HG02981 (cell line): ENCODE data around the gene EN2.
"Not testable (repeated sequence)": the region's sequence is repeated elsewhere in the genome, so short reads cannot be mapped to it uniquely, and the experiment has no call there.

ENCODE experiments used
- ATAC-seq: cut with Tn5 transposase; IDR thresholded peaks from one replicate; pipeline ENCODE4 v1.9.1; 2021; ENCODE audit warnings: mild to moderate bottlenecking, moderate library complexity; ENCODE audit not compliant: unreplicated experiment

Gene EN2

DNA sequence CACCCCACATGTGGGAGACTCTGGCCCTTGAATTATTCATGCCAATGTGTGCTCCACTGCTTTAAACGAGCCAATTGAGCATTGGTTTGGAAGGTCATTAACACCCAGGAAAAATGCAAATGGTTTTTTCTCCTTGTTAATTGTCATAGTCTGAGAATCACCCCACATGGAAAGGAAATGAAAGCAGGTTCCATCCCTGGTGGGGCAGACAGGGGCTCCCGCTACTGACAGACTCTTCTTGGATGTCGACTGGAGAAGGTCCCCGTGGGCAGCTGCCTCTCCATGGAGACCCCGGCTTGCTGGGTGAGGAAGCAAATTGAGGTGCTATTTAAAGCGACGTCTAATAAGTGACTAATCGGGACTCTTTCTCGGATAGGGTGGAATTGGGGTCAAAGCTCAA lies 32.0 kb upstream of the EN2 start:
- ATAC-seq, result no peak

- ATAC-seq, result no peak
Measured at GRCh38 chr7:155426543-155427410, 31.2 kb upstream of the EN2 start.

DNA sequence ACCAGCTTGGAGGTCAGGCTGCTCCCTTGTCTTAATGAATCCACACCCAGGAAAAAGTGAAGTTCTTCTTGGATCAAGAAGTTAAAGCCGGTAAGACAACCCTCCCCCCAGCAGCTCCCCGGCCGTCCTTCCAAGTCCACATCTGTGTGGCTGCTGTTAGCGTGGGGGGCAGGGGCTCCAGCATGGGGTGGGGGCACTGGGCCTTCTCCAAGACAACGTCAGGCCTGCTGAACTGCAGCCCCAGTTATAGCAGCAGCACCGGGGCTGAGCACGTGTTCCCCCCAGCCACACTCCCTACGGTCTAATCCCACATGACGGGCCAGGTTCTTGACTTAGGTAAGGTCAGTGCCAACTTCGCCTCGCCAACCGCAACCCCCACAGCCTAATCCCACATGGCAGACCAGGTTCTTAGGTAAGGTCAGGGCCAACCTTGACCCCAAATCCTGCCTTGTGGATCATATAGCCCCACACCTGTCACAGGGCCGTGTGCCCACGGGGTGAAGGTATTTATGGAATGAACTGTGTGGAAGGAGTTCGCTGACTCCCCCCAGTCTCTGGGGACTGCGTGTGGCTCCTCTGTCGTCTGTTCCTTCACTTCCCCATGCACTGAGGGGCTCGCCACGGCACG lies 30.4 kb upstream of the EN2 start:
- ATAC-seq, result no peak

GRCh38 chr7:155428171-155428834 lies 29.6 kb upstream of the EN2 start:
- no peak for ATAC-seq

DNA sequence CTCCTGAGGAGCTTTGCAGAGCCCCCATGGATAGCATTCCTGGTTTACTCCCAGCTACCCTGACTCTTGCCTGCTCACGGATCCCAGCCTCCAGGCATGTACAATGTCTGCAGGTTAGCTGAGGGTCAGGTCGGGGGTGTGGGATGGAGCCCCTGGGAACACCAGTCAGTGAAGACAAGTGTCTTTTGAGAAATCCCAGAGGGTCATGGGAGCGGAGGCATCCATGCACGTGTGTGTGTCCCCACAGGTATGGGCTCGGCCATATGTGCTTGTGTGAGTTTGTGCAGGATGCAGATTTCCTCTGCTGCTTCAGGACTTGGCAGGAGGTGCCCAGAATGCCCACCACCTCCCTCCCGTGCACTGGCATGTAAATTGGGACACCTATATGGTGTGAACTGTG lies 28.3 kb upstream of the EN2 start:
- no peak for ATAC-seq

DNA sequence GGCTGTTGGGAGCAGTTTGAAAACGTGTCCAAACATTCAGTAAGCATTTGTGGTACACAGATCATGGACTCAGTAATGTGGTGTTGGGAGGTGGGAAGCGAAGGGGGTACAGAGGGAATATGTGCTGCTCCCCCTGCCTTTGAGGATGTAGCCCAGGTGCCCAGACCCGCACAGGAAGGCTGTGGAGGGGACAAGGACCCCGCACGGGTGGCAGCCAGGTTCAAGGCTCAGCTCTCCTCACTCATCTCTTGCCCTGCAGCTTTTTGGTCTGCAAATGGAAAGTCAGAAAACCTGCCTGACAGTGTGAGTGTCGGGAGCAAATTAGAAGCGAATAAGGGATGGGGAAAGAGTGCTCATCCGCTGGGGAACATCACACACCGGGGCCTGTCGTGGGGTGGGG lies 27.3 kb upstream of the EN2 start:
- ATAC-seq, result no peak

- ATAC-seq, result no peak
Measured at GRCh38 chr7:155431231-155431630, 26.7 kb upstream of the EN2 start.

GRCh38 chr7:155431711-155432110 lies 26.2 kb upstream of the EN2 start:
- ATAC-seq, result no peak

DNA sequence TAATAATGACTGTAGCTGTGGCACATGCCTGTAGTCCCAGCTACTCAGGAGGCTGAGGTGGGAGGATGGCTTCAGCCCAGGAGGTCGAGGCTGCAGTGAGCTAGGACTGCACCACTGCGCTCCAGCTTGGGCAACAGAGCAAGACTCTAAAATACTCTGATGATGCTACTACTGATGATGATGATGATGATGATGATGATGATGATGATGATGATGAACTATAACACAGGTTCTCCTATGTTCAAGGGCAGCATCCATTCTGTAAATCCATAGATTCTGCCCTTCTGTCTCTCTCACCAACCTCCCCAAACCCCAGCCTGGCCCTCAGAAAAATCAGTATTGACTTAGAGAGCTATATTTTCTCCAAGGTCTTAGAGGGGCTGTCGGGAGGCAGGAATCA lies 22.8 kb upstream of the EN2 start:
- no peak for ATAC-seq

DNA sequence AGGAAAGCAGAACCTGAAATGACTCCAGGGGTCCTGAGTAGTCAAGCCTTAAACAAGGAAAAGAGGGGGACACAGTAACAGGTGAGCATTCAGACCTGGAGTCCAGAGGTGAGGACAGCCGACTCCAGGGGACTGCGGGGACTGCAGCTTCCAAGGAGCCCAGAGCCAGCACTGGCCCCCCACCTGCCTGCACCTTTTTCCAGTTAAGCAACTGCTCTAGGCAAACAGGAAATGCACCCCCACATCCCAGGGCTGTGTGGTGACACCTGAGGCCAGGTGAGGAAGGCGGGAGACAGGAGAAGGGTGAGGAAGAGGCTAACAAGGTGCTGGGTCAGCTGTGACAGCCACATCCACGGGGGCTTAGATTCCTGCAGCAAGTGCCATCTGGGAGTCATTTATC lies 20.1 kb upstream of the EN2 start:
- no peak for ATAC-seq

GRCh38 chr7:155438777-155439176 lies 19.2 kb upstream of the EN2 start:
- ATAC-seq, result no peak

DNA sequence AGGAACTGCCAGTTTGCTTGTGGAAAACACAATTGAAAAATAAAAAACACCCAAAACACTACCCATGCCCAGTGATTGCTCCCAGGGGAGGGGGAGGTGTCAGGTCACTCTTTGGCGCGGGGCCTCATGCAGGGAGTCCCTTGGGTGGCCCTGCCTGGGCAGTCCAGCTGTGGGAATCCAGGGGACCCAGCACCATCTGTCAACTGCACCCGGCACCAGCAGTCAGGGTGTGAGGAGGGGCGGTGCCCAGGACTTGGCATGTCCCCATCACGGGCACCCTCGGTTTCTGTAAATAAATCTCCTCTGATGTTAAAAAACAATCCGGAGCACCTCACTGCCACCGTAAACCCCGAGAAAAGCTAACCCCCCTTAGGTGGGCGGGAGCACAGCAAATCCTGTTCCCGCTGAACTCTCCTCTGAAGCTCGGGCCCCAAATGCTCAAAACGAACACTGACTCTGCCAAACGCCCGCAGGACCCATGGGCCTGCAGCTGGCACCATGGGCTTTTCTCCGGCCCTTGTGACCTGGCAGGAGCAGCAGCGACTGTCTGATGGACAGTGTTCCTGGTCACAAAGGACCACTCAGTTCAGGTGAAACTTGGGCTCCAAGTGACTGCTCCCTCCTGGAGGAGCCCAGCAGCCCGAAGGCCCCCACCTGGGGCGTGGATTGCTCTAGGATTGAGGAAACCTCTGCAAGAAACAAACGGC lies 18.5 kb upstream of the EN2 start:
- ATAC-seq, result no peak

DNA sequence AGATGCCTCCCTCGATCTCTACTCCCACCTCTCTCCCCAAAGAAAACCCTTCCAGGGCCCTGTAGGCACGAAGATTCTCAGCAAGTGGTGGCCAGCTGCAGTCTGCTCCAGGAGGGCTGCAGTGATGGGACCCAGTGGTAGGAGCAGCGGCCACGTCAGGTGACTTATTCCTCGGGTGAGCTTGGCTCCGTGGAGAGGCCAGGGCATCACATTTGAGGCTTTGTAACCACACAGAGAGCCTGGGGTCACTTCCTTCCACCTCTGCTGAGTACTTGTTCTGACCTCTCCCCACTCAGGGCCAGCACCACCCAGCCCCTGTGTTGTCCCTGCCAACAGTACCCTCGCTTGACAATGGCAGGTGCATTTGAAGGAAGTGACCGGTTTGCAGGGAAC lies 17.9 kb upstream of the EN2 start:
- ATAC-seq, result no peak

GRCh38 chr7:155441856-155442255 lies 16.1 kb upstream of the EN2 start:
- no peak for ATAC-seq

GRCh38 chr7:155444746-155445145 lies 13.2 kb upstream of the EN2 start:
- ATAC-seq, result no peak

DNA sequence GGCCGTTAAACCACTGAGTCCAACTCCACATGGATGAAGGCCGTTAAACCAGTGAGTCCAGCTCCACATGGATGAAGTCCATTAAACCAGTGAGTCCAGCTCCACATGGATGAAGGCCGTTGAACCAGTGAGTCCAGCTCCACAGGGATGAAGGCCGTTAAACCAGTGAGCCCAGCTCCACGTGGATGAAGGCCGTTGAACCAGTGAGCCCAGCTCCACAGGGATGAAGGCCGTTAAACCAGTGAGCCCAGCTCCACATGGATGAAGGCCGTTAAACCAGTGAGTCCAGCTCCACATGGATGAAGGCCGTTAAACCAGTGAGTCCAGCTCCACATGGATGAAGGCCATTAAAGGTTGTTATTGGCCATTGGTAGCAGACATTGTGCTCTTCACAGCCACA lies 12.3 kb upstream of the EN2 start:
- ATAC-seq, result not testable (repeated sequence)

DNA sequence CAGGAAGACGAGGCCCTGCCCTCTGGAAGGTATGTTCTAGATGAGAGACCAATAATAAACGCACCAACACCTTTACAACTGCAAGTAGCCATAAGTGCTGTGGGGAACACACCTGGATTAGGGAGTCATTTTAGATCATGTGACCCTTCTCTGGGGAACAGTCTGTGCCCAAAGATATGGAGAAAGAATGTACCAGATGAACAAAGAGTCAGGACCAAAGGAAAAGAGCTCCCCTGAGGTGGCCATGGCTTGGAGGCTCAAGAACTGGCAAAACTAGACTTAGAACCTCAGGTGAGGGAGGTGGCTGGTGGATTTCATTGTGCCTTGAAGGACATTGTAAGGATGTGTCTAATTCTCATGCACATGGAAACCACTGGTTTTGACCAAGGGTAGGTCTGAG lies 10.3 kb upstream of the EN2 start:
- no peak for ATAC-seq

GRCh38 chr7:155448632-155449007 lies 9.3 kb upstream of the EN2 start:
- no peak for ATAC-seq

GRCh38 chr7:155449008-155449868 lies 8.7 kb upstream of the EN2 start:
- no peak for ATAC-seq

- ATAC-seq, result no peak
Measured at GRCh38 chr7:155449869-155450557, 7.9 kb upstream of the EN2 start.
